HepG2 (cell line): ENCODE results near the gene UCP3. TPM values are rescaled to one million over a fixed set of nuclear protein-coding genes. Genes with fewer than 3 reads are reported as not detected.

ENCODE experiments used
- ESRRA ChIP-seq: sonication (generic); formaldehyde crosslinking; IDR thresholded peaks from 2 replicates; pipeline ENCODE4 v1.5.1; 2020; ENCODE audit warnings: mild to moderate bottlenecking, low read depth, missing genetic modification reagents
- KLF16 ChIP-seq, 2 experiments: sonication (generic) in 1 of 2; formaldehyde crosslinking in 1 of 2; IDR thresholded peaks; 2 replicates each; pipeline versions ENCODE4 v1.6.1 to v1.8.0; 2016 to 2023; ENCODE audit warnings: missing genetic modification reagents in 2 of 2, missing compliant biosample characterization in 1 of 2
- SMYD3 ChIP-seq: sonication (generic); formaldehyde crosslinking; IDR thresholded peaks from 2 replicates; pipeline ENCODE4 v1.8.1; 2023; ENCODE audit warnings: mild to moderate bottlenecking, missing genetic modification reagents
- ZMYM2 ChIP-seq: sonication (generic); formaldehyde crosslinking; IDR thresholded peaks from 2 replicates; pipeline ENCODE4 v1.8.0; 2022; ENCODE audit warnings: mild to moderate bottlenecking, missing genetic modification reagents
- ZNF382 ChIP-seq: sonication (generic); formaldehyde crosslinking; IDR thresholded peaks from 2 replicates; pipeline ENCODE4 v1.5.0; 2020; ENCODE audit warnings: missing genetic modification reagents, mild to moderate bottlenecking, borderline replicate concordance
- polyA plus RNA-seq, 8 experiments: library from polyadenylated mRNA; depleted of rRNA in 3 of 8; stranded (reverse) in 7 of 8; unstranded in 1 of 8; fragments of >200 nt; fragmentation: Illumina TruSeq in 4 of 8; extraction: Trizol in 4 of 8; gene quantifications; 2 replicates each; pipeline versions ENCODE4 v1.2.1 to v1.2.3, GENCODE V29; 2011 to 2016; ENCODE audit warnings: low read depth in 4 of 8, missing spikeins in 1 of 8, mixed read lengths in 1 of 8; ENCODE audit not compliant: insufficient read depth in 1 of 8
- total RNA-seq, 5 experiments: library from RNA; depleted of rRNA; stranded (reverse); fragments of >200 nt; fragmentation: Illumina TruSeq; extraction: Trizol; gene quantifications; 2 replicates each; pipeline ENCODE4 v1.2.3, GENCODE V29; 2016; ENCODE audit warnings: low read depth in 1 of 5
- TF ChIP-seq, protein P1 (sequence below): sonication (generic); formaldehyde crosslinking; IDR thresholded peaks from 2 replicates; pipeline ENCODE4 v1.8.1; 2023; ENCODE audit warnings: missing genetic modification reagents, inconsistent platforms, borderline replicate concordance
- TF ChIP-seq, protein P2 (sequence below): sonication (generic); formaldehyde crosslinking; IDR thresholded peaks from 2 replicates; pipeline ENCODE4 v1.4.0; 2020; ENCODE audit warnings: missing genetic modification reagents
- TF ChIP-seq, protein P3 (sequence below): sonication (generic); formaldehyde crosslinking; IDR thresholded peaks from 2 replicates; pipeline ENCODE4 v1.5.0; 2020; ENCODE audit warnings: missing genetic modification reagents
- TF ChIP-seq, protein P4 (sequence below): sonication (generic); formaldehyde crosslinking; IDR thresholded peaks from 2 replicates; pipeline ENCODE4 v1.4.0; 2020; ENCODE audit warnings: mild to moderate bottlenecking, missing genetic modification reagents, borderline replicate concordance
- TF ChIP-seq, protein P5 (sequence below): sonication (generic); formaldehyde crosslinking; IDR thresholded peaks from 2 replicates; pipeline ENCODE4 v1.8.0; 2022; ENCODE audit warnings: missing genetic modification reagents, mild to moderate bottlenecking, moderate library complexity, borderline replicate concordance
- TF ChIP-seq, protein P6 (sequence below): sonication (generic); formaldehyde crosslinking; IDR thresholded peaks from 2 replicates; pipeline ENCODE4 v1.8.0; 2023; ENCODE audit warnings: mild to moderate bottlenecking, missing genetic modification reagents

The UCP3 gene
- total and polyA plus RNA-seq, 2 of the 13 experiments (the other 11 are each of a cell fraction or from before 2014, with no cell fraction given) = 0.37 TPM; not detected in 1

DNA sequence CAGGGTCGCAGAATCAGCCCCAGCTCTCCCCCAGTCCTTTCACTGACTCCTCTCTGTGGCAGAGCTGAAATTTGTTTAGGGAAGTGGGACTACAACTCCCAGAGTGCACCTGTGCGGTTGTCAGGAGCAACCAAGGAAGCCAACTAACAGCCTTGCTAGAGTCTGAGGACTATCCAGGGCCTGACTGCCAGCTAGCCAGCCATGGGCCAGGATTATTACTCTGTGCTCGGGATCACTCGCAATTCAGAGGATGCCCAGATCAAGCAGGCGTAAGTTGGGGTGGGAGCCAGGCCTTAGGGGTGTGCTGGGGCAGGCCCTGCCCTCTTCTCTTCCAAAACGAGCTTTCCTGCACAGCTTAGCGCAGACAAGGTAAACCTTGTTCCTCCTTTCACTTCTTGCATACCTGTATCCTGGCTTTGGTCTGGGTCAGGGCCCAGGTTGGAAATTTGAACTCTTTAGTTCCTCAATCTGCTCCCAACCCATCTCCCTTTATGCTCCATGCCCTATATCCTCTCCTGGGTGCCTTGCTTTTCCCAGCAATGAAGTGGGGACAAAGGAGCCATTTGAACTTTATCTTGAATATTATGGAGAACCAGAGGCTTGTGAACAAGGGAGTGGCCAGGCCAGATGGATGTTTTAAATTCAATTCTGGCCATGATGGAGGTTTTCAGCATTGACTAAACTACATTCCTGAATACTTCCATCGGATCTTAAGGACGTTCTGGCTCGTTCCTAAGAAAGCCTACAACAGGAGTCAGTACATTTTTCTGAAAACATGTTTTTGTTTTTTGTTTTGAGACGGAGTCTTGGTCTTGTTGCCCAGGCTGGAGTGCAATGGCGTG, 57.8 kb downstream of the UCP3 start, which contains the start of gene DNAJB13 (continued):
- TF ChIP-seq, protein P1, sequence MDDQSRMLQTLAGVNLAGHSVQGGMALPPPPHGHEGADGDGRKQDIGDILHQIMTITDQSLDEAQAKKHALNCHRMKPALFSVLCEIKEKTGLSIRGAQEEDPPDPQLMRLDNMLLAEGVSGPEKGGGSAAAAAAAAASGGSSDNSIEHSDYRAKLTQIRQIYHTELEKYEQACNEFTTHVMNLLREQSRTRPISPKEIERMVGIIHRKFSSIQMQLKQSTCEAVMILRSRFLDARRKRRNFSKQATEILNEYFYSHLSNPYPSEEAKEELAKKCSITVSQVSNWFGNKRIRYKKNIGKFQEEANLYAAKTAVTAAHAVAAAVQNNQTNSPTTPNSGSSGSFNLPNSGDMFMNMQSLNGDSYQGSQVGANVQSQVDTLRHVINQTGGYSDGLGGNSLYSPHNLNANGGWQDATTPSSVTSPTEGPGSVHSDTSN (CRISPR knock-in tag) = no peak
- TF ChIP-seq ESRRA = no peak
- TF ChIP-seq, protein P2, sequence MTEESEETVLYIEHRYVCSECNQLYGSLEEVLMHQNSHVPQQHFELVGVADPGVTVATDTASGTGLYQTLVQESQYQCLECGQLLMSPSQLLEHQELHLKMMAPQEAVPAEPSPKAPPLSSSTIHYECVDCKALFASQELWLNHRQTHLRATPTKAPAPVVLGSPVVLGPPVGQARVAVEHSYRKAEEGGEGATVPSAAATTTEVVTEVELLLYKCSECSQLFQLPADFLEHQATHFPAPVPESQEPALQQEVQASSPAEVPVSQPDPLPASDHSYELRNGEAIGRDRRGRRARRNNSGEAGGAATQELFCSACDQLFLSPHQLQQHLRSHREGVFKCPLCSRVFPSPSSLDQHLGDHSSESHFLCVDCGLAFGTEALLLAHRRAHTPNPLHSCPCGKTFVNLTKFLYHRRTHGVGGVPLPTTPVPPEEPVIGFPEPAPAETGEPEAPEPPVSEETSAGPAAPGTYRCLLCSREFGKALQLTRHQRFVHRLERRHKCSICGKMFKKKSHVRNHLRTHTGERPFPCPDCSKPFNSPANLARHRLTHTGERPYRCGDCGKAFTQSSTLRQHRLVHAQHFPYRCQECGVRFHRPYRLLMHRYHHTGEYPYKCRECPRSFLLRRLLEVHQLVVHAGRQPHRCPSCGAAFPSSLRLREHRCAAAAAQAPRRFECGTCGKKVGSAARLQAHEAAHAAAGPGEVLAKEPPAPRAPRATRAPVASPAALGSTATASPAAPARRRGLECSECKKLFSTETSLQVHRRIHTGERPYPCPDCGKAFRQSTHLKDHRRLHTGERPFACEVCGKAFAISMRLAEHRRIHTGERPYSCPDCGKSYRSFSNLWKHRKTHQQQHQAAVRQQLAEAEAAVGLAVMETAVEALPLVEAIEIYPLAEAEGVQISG (CRISPR knock-in tag) = peak; percentile 48; the same call in 1 of the 2 replicates
- TF ChIP-seq, protein P3, sequence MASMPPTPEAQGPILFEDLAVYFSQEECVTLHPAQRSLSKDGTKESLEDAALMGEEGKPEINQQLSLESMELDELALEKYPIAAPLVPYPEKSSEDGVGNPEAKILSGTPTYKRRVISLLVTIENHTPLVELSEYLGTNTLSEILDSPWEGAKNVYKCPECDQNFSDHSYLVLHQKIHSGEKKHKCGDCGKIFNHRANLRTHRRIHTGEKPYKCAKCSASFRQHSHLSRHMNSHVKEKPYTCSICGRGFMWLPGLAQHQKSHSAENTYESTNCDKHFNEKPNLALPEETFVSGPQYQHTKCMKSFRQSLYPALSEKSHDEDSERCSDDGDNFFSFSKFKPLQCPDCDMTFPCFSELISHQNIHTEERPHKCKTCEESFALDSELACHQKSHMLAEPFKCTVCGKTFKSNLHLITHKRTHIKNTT = no peak
- no peak for TF ChIP-seq KLF16 (CRISPR knock-in tag; IDR thresholded peaks at IDR 0.05)
- TF ChIP-seq, protein P4, sequence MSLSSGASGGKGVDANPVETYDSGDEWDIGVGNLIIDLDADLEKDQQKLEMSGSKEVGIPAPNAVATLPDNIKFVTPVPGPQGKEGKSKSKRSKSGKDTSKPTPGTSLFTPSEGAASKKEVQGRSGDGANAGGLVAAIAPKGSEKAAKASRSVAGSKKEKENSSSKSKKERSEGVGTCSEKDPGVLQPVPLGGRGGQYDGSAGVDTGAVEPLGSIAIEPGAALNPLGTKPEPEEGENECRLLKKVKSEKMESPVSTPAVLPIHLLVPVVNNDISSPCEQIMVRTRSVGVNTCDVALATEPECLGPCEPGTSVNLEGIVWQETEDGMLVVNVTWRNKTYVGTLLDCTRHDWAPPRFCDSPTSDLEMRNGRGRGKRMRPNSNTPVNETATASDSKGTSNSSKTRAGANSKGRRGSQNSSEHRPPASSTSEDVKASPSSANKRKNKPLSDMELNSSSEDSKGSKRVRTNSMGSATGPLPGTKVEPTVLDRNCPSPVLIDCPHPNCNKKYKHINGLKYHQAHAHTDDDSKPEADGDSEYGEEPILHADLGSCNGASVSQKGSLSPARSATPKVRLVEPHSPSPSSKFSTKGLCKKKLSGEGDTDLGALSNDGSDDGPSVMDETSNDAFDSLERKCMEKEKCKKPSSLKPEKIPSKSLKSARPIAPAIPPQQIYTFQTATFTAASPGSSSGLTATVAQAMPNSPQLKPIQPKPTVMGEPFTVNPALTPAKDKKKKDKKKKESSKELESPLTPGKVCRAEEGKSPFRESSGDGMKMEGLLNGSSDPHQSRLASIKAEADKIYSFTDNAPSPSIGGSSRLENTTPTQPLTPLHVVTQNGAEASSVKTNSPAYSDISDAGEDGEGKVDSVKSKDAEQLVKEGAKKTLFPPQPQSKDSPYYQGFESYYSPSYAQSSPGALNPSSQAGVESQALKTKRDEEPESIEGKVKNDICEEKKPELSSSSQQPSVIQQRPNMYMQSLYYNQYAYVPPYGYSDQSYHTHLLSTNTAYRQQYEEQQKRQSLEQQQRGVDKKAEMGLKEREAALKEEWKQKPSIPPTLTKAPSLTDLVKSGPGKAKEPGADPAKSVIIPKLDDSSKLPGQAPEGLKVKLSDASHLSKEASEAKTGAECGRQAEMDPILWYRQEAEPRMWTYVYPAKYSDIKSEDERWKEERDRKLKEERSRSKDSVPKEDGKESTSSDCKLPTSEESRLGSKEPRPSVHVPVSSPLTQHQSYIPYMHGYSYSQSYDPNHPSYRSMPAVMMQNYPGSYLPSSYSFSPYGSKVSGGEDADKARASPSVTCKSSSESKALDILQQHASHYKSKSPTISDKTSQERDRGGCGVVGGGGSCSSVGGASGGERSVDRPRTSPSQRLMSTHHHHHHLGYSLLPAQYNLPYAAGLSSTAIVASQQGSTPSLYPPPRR (CRISPR knock-in tag) = no peak
- TF ChIP-seq ZMYM2 (CRISPR knock-in tag) = 0 out of 2 replicates have a peak, but pooled peaks have one; percentile 46
- TF ChIP-seq, protein P5, sequence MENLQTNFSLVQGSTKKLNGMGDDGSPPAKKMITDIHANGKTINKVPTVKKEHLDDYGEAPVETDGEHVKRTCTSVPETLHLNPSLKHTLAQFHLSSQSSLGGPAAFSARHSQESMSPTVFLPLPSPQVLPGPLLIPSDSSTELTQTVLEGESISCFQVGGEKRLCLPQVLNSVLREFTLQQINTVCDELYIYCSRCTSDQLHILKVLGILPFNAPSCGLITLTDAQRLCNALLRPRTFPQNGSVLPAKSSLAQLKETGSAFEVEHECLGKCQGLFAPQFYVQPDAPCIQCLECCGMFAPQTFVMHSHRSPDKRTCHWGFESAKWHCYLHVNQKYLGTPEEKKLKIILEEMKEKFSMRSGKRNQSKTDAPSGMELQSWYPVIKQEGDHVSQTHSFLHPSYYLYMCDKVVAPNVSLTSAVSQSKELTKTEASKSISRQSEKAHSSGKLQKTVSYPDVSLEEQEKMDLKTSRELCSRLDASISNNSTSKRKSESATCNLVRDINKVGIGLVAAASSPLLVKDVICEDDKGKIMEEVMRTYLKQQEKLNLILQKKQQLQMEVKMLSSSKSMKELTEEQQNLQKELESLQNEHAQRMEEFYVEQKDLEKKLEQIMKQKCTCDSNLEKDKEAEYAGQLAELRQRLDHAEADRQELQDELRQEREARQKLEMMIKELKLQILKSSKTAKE (CRISPR knock-in tag) = no peak
- no peak for TF ChIP-seq ZNF382 (CRISPR knock-in tag)
- TF ChIP-seq, protein P6, sequence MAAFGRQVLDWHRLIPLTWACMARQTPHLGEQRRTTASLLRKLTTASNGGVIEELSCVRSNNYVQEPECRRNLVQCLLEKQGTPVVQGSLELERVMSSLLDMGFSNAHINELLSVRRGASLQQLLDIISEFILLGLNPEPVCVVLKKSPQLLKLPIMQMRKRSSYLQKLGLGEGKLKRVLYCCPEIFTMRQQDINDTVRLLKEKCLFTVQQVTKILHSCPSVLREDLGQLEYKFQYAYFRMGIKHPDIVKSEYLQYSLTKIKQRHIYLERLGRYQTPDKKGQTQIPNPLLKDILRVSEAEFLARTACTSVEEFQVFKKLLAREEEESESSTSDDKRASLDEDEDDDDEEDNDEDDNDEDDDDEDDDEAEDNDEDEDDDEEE (CRISPR knock-in tag) = 0 out of 2 replicates have a peak, but pooled peaks have one; percentile 21
- no peak; the same call in 1 of the 2 replicates for TF ChIP-seq SMYD3 (CRISPR knock-in tag)
